HepG2 (cell line): Measurements from ENCODE around the gene GGPS1. TPM values are rescaled to one million over a fixed set of nuclear protein-coding genes. Genes with fewer than 3 reads are reported as not detected.

Experiments
- CEBPB ChIP-seq: IDR thresholded peaks from 2 replicates; pipeline ENCODE4 v1.6.1; 2011; ENCODE audit warnings: low read depth, low read length, improper control_type of control experiment, borderline replicate concordance
- HCFC1 ChIP-seq: fragments of 150-350 bp; IDR thresholded peaks from 2 replicates; pipeline ENCODE4 v1.6.1; 2014; ENCODE audit warnings: low read depth, low read length
- HNRNPUL1 ChIP-seq: fragments of 200-400 bp; formaldehyde crosslinking; IDR thresholded peaks from 2 replicates; pipeline ENCODE4 v1.6.1; 2017; ENCODE audit warnings: low read depth, mild to moderate bottlenecking, low read length, moderate library complexity
- ISL2 ChIP-seq: sonication (generic); formaldehyde crosslinking; IDR thresholded peaks from 2 replicates; pipeline ENCODE4 v1.5.0; 2020; ENCODE audit warnings: missing genetic modification reagents
- JARID2 ChIP-seq: sonication (generic); formaldehyde crosslinking; IDR thresholded peaks from 2 replicates; pipeline ENCODE4 v1.8.1; 2023; ENCODE audit warnings: missing genetic modification reagents, inconsistent platforms; ENCODE audit not compliant: insufficient replicate concordance
- KMT2B ChIP-seq: IDR thresholded peaks from 2 replicates; pipeline ENCODE4 v1.6.1; 2016; ENCODE audit warnings: missing genetic modification reagents, missing compliant biosample characterization
- REPIN1 ChIP-seq: sonication (generic); formaldehyde crosslinking; IDR thresholded peaks from 2 replicates; pipeline ENCODE4 v1.8.0; 2022; ENCODE audit warnings: missing genetic modification reagents, low read depth, mild to moderate bottlenecking, borderline replicate concordance
- TBL1XR1 ChIP-seq: fragments of 150-350 bp; IDR thresholded peaks from 2 replicates; pipeline ENCODE4 v1.6.1; 2014; ENCODE audit warnings: borderline replicate concordance, low read length; ENCODE audit not compliant: partially characterized antibody
- YY1 ChIP-seq: IDR thresholded peaks from 2 replicates; pipeline ENCODE4 v1.6.1; 2011; ENCODE audit warnings: low read length, low read depth, moderate library complexity, mild to moderate bottlenecking; ENCODE audit not compliant: insufficient read depth, insufficient replicate concordance
- ZNF333 ChIP-seq: sonication (generic); formaldehyde crosslinking; IDR thresholded peaks from 2 replicates; pipeline ENCODE4 v1.4.0; 2020; ENCODE audit warnings: mild to moderate bottlenecking, missing genetic modification reagents, borderline replicate concordance
- ZNF589 ChIP-seq: sonication (generic); formaldehyde crosslinking; conservative IDR thresholded peaks from 2 replicates; pipeline ENCODE4 v1.8.0; 2022; ENCODE audit warnings: mild to moderate bottlenecking, moderate library complexity, missing genetic modification reagents
- ZNF776 ChIP-seq: sonication (generic); formaldehyde crosslinking; IDR thresholded peaks from 2 replicates; pipeline ENCODE4 v1.4.0; 2020; ENCODE audit warnings: mild to moderate bottlenecking, missing genetic modification reagents
- ZNF777 ChIP-seq: sonication (generic); formaldehyde crosslinking; IDR thresholded peaks from 2 replicates; pipeline ENCODE4 v1.4.0; 2020; ENCODE audit warnings: missing genetic modification reagents
- ZNF83 ChIP-seq: sonication (generic); formaldehyde crosslinking; IDR thresholded peaks from 2 replicates; pipeline ENCODE4 v1.4.0; 2020; ENCODE audit warnings: missing genetic modification reagents, mild to moderate bottlenecking, borderline replicate concordance
- ZNF839 ChIP-seq: sonication (generic); formaldehyde crosslinking; IDR thresholded peaks from 2 replicates; pipeline ENCODE4 v1.4.0; 2020; ENCODE audit warnings: missing genetic modification reagents, mild to moderate bottlenecking, borderline replicate concordance
- polyA plus RNA-seq, 8 experiments: library from polyadenylated mRNA; depleted of rRNA in 3 of 8; stranded (reverse) in 7 of 8; unstranded in 1 of 8; fragments of >200 nt; fragmentation: Illumina TruSeq in 4 of 8; extraction: Trizol in 4 of 8; gene quantifications; 2 replicates each; pipeline versions ENCODE4 v1.2.1 to v1.2.3, GENCODE V29; 2011 to 2016; ENCODE audit warnings: low read depth in 4 of 8, missing spikeins in 1 of 8, mixed read lengths in 1 of 8; ENCODE audit not compliant: insufficient read depth in 1 of 8
- total RNA-seq, 5 experiments: library from RNA; depleted of rRNA; stranded (reverse); fragments of >200 nt; fragmentation: Illumina TruSeq; extraction: Trizol; gene quantifications; 2 replicates each; pipeline ENCODE4 v1.2.3, GENCODE V29; 2016; ENCODE audit warnings: low read depth in 1 of 5
- TF ChIP-seq, protein P1 (sequence below): sonication (generic); formaldehyde crosslinking; IDR thresholded peaks from 2 replicates; pipeline ENCODE4 v1.5.1; 2020; ENCODE audit warnings: mild to moderate bottlenecking, missing genetic modification reagents, moderate library complexity
- TF ChIP-seq, protein P2 (sequence below): sonication (generic); formaldehyde crosslinking; IDR thresholded peaks from 2 replicates; pipeline ENCODE4 v1.5.0; 2020; ENCODE audit warnings: mild to moderate bottlenecking, missing genetic modification reagents, borderline replicate concordance
- TF ChIP-seq, protein P3 (sequence below): sonication (generic); formaldehyde crosslinking; IDR thresholded peaks from 2 replicates; pipeline ENCODE4 v1.5.1; 2020; ENCODE audit warnings: mild to moderate bottlenecking, moderate library complexity, missing genetic modification reagents
- TF ChIP-seq, protein P4 (sequence below): sonication (generic); formaldehyde crosslinking; IDR thresholded peaks from 2 replicates; pipeline ENCODE4 v1.8.0; 2023; ENCODE audit warnings: mild to moderate bottlenecking, missing genetic modification reagents

GGPS1 gene
- total and polyA plus RNA-seq, 2 of the 13 experiments (the other 11 are each of a cell fraction or from before 2014, with no cell fraction given), result 28.8 to 42.6 TPM

DNA sequence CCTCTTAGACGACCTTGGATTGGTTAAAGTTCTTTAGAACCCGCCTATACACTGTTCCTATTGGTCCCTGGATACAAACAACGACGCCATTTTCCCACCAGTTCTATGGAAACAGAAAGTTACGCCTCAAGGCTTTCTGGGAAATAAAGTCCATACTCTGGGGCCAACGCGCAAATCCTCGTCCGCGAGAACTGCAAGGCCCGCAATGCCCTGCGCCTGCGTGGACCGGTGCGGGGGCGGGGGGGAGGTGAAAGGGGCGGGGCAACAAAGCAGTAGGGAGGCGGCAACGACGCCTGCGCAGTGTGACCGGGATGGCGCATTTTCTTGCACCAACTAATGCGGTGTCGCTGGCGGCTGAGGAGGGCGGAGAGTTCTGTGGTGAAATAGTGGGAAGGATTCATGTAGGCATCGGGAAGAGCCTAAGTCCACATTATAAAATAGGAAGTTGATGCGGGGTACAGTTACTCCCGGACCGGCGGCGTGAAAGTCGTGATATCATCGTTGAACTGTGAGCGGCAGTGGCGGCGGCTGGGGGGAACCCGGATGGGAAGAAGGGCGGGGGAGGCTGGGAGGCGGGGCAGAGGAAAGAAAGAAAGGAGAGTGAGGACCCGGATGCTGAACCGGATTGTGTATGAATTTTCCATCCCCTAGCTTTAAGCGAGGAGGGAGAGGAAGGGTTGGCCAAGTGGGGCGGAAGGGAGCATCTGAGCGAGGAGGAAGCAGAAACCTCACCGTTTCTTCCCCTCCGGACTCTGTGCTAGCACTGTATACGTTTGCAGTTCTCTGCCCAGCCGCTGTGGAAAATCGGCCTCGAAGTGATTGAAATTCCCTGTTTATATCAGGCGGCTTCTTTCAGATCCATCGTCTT lies at the start of gene GGPS1 (continued):
- TF ChIP-seq, protein P1, sequence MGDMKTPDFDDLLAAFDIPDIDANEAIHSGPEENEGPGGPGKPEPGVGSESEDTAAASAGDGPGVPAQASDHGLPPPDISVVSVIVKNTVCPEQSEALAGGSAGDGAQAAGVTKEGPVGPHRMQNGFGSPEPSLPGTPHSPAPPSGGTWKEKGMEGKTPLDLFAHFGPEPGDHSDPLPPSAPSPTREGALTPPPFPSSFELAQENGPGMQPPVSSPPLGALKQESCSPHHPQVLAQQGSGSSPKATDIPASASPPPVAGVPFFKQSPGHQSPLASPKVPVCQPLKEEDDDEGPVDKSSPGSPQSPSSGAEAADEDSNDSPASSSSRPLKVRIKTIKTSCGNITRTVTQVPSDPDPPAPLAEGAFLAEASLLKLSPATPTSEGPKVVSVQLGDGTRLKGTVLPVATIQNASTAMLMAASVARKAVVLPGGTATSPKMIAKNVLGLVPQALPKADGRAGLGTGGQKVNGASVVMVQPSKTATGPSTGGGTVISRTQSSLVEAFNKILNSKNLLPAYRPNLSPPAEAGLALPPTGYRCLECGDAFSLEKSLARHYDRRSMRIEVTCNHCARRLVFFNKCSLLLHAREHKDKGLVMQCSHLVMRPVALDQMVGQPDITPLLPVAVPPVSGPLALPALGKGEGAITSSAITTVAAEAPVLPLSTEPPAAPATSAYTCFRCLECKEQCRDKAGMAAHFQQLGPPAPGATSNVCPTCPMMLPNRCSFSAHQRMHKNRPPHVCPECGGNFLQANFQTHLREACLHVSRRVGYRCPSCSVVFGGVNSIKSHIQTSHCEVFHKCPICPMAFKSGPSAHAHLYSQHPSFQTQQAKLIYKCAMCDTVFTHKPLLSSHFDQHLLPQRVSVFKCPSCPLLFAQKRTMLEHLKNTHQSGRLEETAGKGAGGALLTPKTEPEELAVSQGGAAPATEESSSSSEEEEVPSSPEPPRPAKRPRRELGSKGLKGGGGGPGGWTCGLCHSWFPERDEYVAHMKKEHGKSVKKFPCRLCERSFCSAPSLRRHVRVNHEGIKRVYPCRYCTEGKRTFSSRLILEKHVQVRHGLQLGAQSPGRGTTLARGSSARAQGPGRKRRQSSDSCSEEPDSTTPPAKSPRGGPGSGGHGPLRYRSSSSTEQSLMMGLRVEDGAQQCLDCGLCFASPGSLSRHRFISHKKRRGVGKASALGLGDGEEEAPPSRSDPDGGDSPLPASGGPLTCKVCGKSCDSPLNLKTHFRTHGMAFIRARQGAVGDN (CRISPR knock-in tag), result peak; percentile 45; the same call in 1 of the 2 replicates
- TF ChIP-seq ISL2 (peak; percentile 24; the same call in 1 of the 2 replicates), ZNF776 (CRISPR knock-in tag) (0 out of 2 replicates have a peak, but pooled peaks have one; percentile 18), CEBPB (0 out of 2 replicates have a peak, but pooled peaks have one; percentile 8), ZNF333 (CRISPR knock-in tag) (0 out of 2 replicates have a peak, but pooled peaks have one; percentile 33), HNRNPUL1 (no peak), ZNF589 (CRISPR knock-in tag) (0 out of 2 replicates have a peak, but pooled peaks have one; percentile 31), YY1 (peak; percentile 80), HCFC1 (peak; percentile 78), ZNF839 (CRISPR knock-in tag) (no peak), REPIN1 (CRISPR knock-in tag) (0 out of 2 replicates have a peak, but pooled peaks have one; percentile 31), JARID2 (CRISPR knock-in tag) (no peak), ZNF777 (CRISPR knock-in tag) (peak; percentile 9; the same call in 1 of the 2 replicates), ZNF83 (CRISPR knock-in tag) (no peak), TBL1XR1 (peak; percentile 22), KMT2B (peak; percentile 71)
- TF ChIP-seq, protein P2, sequence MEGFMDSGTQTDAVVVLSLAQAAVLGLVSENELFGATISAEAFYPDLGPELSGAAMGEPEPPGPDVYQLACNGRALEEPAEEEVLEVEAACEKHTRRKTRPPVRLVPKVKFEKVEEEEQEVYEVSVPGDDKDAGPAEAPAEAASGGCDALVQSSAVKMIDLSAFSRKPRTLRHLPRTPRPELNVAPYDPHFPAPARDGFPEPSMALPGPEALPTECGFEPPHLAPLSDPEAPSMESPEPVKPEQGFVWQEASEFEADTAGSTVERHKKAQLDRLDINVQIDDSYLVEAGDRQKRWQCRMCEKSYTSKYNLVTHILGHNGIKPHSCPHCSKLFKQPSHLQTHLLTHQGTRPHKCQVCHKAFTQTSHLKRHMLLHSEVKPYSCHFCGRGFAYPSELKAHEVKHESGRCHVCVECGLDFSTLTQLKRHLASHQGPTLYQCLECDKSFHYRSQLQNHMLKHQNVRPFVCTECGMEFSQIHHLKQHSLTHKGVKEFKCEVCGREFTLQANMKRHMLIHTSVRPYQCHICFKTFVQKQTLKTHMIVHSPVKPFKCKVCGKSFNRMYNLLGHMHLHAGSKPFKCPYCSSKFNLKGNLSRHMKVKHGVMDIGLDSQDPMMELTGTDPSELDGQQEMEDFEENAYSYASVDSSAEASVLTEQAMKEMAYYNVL (CRISPR knock-in tag), result peak; percentile 88
- TF ChIP-seq, protein P3, sequence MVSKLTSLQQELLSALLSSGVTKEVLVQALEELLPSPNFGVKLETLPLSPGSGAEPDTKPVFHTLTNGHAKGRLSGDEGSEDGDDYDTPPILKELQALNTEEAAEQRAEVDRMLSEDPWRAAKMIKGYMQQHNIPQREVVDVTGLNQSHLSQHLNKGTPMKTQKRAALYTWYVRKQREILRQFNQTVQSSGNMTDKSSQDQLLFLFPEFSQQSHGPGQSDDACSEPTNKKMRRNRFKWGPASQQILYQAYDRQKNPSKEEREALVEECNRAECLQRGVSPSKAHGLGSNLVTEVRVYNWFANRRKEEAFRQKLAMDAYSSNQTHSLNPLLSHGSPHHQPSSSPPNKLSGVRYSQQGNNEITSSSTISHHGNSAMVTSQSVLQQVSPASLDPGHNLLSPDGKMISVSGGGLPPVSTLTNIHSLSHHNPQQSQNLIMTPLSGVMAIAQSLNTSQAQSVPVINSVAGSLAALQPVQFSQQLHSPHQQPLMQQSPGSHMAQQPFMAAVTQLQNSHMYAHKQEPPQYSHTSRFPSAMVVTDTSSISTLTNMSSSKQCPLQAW (CRISPR knock-in tag), result peak; percentile 86
- TF ChIP-seq, protein P4, sequence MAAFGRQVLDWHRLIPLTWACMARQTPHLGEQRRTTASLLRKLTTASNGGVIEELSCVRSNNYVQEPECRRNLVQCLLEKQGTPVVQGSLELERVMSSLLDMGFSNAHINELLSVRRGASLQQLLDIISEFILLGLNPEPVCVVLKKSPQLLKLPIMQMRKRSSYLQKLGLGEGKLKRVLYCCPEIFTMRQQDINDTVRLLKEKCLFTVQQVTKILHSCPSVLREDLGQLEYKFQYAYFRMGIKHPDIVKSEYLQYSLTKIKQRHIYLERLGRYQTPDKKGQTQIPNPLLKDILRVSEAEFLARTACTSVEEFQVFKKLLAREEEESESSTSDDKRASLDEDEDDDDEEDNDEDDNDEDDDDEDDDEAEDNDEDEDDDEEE (CRISPR knock-in tag), result peak; percentile 70; the same call in 1 of the 2 replicates
